ENCODE results near the gene MYOCD.
"Not testable (repeated sequence)": the region's sequence is repeated elsewhere in the genome, so short reads cannot be mapped to it uniquely, and the experiment has no call there.

Gene MYOCD, protein sequence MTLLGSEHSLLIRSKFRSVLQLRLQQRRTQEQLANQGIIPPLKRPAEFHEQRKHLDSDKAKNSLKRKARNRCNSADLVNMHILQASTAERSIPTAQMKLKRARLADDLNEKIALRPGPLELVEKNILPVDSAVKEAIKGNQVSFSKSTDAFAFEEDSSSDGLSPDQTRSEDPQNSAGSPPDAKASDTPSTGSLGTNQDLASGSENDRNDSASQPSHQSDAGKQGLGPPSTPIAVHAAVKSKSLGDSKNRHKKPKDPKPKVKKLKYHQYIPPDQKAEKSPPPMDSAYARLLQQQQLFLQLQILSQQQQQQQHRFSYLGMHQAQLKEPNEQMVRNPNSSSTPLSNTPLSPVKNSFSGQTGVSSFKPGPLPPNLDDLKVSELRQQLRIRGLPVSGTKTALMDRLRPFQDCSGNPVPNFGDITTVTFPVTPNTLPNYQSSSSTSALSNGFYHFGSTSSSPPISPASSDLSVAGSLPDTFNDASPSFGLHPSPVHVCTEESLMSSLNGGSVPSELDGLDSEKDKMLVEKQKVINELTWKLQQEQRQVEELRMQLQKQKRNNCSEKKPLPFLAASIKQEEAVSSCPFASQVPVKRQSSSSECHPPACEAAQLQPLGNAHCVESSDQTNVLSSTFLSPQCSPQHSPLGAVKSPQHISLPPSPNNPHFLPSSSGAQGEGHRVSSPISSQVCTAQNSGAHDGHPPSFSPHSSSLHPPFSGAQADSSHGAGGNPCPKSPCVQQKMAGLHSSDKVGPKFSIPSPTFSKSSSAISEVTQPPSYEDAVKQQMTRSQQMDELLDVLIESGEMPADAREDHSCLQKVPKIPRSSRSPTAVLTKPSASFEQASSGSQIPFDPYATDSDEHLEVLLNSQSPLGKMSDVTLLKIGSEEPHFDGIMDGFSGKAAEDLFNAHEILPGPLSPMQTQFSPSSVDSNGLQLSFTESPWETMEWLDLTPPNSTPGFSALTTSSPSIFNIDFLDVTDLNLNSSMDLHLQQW

DNA sequence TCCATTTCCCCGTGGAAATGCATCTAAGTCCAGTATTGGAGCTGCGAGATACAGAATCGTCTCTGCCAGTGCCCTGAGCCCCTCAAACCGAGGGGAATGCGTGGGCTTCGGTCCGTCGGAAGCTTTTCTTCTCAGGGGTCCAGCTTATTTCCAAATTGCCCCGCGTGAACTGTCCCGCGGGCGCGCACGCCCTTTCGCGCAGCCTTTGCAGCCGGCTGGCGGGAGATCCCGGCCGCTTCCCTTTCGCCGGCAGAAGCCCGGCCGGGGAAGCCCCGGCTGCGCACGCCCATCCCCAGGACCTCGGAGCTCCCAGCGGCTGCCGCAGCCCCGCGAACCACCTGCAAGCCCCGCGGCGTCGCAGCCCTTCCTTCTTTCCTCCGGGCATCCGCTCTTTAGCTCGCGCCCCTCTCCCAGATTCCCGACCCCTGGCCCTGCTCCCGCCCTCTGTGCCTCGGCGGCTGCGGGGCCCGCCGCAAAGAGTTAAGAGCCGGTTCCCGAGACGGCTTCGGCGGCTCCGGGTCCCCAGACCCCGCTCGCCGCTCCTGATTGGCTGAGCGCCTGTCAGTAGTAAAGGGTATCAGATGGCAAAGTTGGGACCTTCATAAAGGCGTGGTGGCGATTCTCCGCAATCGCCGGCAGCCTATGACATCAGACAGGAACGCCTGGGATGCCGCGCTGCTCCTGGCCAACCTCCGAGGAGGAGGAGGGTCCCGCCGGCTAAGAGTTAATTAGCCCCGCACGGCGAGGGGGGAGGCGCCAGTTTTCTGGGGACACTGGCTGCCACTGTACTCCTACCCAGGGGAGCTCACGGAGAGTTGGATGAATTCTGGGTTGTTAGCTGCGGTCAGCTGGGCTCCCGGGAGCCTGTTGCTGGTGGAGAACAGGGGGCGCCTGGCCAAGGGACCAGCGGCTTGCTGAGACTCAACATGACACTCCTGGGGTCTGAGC lies at the start of gene MYOCD:
Gene MYOCD (plus strand): TSS at position 628 of the 948 bp plus-strand sequence. CDS start 299 bp downstream, at position 927.
- DNase-seq (ENCODE audit: low spot score) = no peak

DNA sequence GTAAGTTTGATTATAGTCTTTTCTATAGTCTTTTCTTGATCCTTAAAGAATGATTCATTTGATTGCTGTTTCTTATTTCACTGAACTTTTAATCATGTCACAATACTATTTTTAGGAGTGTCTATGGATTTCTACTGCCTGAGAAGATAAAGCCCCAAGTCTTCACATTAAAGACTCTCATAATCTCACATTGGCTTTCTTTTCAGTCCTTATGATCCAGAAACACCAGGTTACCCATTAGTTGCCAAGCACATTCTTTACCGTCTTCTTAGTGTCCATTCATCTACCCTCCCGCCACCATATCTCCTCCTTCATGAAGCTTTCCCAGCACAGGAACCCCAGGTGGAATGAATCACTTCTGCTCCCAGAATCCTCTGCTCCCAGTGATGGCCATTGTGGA lies 49.5 kb upstream of the MYOCD start:
- DNase-seq (ENCODE audit: low spot score) = no peak

DNA sequence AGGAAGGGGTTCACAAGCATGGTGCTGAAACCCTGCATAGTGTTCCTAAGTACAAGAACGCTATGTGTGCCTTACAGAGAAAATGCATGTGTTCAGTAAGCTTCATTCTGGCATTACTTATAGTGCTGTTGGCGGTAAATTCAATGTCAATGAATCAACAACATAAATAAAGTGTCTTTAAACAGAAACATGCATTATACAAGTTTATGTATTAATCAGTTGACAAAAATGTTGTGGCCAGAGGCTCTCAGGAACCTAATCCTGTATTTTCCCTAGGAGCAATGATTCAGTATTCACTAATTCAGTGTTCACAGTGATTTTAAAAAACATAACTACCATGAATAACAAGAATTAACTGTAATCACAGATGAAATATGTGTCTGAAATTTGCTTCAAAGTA lies 47.1 kb upstream of the MYOCD start:
- no peak for DNase-seq (ENCODE audit: low spot score)

DNA sequence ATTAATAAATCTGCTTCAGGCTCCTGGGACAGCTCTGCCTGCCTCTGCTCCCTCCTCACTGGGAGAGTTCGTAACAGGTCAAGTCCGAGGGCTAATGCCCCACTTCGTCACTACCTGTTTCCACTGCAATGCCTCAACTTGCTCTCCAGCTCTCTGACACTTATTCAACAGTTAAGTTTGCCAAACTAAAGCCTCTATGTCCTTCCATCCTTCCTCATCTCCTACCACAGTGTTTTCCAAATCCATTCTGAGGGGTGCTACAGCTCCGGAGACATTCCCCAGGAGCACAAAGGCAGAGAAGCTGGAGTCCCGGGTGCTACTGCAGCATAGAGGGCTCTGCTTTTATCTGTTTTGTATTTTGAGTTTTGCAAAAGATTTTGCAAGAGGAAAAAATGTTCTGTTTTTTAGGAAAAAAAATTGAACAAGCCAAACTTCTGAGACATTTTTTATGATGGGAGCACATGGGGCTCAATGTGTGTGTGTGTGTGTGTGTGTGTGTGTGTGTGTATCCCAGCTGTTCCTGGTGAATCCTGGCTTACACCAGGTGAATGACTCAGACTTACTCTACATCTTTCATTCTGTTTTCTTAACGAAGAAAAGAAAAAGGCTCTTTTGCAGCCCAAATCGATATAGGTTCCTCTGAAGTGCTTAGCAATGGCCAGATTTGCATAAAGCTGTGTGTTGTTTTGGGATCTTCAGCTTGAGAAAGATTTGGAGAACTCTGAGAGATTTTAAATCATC lies 46.1 kb upstream of the MYOCD start:
- DNase-seq (ENCODE audit: low spot score) = no peak

DNA sequence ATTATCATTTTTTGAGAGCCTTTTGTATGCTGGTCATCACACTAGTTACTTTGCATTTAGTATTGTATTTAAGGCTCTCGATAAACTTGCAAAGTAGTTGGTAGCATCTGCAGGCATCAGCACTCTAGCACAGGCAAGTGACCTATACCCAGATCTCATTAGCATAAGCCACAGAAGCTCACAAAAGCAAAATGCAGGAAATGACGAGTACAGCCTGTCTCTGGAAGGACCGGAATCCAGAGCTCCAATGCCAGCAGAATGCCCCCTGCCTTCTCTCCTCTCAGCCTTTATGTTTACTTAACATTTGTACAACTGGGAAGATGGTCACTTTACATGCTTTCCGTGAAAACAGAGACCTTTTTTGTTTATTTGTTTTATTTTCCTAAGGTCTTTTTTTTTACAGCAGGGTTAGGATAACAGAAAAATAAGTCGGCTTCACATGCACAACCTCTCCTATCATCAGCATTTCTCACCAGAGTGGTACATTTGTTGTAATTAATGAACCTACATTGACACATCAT lies 45.4 kb upstream of the MYOCD start:
- DNase-seq (ENCODE audit: low spot score) = no peak

DNA sequence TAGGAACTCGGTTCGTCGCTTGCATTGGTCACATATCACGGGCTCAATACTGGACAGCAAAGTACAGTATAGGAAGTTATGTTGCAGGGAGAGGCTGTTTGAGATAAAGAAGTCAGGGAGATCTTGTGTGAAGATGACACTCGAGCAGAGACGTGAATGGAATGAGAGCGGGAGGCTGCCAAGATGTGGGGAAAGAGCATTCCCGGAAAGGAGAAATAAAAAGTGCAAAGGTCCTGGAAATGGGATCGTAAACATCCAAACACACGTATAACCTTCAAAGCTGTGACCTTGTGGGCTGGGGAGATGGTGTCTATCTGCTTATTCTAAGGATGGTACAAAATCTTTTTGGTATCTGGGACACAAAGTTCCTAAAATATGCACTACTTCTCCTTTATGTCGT lies 43.0 kb upstream of the MYOCD start:
- DNase-seq (ENCODE audit: low spot score) = no peak

DNA sequence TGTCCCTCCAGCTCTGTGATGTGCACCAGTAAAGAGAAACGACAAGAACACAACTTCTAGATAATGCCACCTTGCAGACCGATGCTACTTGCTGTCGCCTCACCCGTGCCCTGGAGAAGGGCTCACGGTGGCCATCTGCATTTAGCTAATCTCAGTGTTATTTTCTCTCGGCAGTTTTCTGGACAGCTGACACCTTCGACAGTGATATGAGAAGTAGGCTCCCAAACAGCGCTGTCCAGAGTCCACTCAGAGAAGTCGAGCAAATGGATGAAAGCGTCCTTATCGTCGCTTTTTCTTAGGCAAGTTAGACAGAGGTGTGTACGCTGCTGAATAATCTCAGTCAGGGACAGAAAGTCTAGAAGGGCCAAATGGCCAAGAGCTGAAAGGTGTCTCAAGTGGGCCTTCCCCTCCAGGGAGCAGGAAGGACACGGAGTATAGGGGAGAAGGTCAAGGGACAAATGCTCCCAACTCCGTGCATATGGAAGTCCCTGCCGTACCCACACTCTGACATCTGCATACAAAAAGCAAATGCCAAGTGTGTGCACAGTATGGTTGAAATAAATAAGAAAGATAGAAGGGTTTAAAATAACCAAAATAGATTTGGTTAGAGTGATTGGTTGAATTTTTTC lies 42.4 kb upstream of the MYOCD start:
- no peak for DNase-seq (ENCODE audit: low spot score)

DNA sequence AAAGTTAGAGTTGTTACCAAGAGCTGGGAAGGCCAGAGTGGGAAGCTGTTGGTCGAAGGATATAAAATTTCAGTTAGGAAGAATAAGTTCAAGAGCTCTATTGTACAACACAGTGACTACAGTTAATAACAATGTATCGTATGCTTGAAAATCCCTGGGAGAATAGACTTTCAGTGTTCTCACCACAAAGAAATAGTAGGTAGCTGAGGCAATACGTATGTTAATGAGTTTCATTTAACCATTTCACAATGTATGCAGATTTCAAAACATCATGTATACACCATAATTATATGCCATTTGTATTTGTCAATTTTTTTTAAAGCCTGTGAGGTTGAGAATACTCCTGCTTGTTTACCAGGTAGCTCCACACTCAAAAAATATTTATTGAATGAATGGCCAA lies 41.5 kb upstream of the MYOCD start:
- no peak for DNase-seq (ENCODE audit: low spot score)

DNA sequence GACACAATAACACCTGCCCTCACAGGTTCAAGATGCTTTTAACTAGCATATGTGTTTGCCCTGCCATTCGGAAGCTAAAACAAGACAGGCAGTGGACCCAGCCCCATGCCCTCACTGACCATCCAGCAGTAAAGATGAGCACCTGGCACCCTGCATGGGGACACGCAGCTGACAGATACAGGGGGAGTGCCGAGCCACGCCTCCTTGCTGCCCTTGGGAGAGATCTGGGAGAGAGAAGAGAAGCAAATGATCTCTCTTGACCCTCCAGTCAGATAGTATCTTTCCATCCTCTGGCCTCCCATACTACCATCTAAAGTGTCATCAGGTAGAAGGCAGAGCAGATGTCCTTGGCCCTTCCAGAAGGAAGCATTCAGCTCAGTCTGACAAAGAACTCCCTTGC lies 40.6 kb upstream of the MYOCD start:
- no peak for DNase-seq (ENCODE audit: low spot score)

DNA sequence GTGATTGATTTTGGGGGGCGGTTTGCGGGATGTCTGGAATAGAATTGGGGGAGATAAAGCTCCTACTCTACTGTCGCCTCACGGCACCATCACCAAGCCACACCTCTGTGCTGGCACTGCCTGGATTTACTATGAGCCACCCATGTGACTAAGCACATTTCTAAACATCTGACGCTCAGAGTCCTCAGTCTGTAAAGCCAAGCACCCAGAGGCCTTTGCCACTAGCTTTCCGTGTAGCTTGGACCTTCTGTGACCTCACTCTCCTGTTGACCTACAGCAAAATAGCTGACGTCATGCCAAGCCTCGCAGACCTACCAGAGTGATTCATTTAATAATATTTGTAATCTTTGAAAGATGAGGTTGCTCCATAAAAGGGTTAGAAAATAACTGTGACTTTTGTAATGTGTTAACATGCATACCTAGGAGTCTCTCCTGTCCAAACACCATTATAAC lies 38.5 kb upstream of the MYOCD start:
- DNase-seq (ENCODE audit: low spot score) = no peak

DNA sequence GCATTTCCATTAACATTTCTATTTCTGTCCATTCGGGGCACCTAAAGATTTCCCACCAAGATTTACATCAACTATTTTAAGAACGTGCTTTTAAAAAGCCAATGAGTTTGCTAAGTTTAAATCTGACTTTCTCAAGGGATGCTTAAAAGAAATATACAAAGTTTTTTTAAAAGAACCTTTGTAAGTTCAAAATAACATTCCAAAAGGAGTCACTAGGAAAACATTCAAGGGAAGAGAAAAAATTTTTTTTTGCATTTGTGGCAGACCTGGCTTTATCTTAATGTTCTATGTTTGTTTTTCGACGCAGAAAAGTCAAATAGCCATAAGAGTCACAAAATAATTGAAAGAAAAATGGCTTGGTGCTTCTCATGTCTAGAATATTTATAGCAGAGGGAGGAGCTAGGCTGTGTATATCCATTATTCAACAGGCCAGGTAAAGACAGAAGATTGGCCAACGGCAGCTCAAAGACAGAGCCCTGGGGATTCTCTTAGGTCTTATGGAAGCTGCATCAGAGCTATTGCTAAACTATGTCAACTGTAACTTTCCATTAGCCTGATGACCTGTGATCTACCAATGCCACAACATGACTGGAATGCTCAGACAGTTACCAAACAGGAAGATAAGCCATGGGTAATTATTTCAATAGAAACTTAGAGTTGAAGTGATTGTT lies 37.8 kb upstream of the MYOCD start:
- DNase-seq (ENCODE audit: low spot score) = no peak

DNA sequence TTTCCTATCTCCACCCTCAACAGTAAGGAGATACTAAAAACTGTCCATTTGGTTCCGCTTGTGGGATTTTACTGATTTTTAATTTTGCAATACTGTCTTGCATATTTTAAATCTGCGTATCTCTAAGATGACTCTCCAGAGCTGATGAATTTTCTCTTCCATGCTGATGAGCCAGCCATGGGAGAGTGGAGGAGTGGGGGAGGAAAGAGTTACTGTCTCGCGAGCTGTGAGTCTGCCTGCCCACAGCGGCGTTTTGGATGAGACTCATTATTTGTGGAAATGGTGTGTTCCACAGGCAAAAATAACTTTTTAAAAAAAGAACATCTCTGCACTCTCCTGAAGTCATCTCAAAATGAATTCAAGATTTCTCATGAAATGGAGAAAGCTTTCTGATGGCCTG lies 34.6 kb upstream of the MYOCD start:
- DNase-seq (ENCODE audit: low spot score) = no peak

DNA sequence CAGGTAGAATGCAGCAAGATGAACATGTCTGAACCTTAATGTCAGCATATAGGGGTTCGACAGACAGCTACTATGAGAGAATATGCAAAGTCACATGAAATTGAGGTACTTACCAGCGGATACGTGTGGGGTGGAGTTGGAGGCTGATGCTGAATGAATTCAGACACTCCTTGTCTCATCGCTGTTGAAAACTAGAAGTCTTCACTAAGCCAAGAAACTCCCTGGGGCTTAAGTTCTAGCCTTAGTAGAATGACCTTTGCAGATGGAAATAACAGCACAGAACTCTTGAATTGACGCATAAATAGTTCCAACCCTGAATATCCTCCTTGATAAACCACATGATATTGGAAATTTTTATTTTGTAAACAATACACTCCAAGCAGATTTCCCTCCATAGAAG lies 32.9 kb upstream of the MYOCD start:
- no peak for DNase-seq (ENCODE audit: low spot score)

DNA sequence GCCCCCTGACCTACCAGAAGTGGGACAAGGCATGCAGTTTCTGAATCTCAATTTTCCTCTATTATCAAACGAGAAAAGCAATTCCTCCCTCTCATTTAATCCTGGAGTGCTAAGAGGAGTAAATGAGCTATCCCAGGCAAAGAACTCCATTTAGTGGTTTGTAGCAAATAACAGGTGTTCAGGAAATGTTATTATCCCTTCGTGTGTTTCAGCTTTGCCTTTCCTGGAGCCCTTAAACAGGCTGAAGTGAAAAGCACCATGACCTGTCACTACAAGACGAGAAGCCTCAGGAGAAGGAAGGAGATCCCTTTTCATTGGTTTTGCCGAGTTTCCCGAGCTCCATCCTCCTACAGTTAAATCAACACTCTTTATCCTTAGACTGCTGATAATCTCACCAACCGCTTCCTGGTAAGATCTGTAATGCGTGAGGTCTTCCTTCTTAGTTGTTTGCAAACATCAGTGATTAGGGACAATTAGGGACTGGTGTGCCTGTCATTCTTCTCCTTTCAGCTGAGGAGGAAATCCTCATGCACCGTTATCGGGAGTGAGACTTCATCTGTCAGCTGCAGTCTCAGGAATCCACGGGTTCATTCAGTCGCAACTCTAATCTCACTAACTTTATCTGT lies 30.8 kb upstream of the MYOCD start:
- DNase-seq (ENCODE audit: low spot score) = no peak

DNA sequence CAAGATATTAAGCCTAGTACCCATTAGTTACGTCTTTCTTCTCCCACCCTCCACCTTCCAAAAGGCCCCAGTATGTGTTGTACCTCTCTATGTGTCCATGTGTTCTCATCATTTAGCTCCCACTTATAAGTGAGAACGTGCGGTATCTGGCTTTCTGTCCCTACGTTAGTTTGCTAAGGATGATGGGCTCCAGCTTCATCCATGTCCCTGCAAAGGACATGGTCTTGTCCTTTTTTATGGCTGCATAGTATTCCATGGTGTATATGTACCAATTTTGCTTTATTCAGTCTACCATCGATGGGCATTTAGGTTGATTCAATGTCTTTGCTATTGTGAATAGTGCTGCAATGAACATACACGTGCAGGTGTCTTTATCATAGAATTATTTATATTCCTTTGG lies 29.7 kb upstream of the MYOCD start:
- not testable (repeated sequence) for DNase-seq (ENCODE audit: low spot score)

DNA sequence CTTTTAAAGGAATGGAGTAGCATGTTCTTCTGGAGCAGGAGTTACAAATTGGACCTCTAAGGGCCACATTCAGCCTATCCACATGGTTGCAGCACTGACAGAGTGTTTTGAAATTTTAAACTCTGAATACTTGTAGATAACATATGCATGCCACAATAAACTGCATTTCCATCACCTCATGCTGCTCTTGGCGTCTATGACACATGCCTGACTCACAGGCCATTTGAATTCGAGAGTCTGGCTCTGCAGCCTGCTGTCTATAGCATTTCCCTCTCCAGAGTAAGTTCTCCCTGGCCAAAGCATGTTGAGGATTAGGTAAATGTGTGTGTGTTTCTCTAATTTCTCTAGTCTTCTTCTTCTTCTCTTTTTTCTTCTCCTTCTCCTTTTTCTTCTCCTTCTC lies 28.7 kb upstream of the MYOCD start:
- no peak for DNase-seq (ENCODE audit: low spot score)

DNA sequence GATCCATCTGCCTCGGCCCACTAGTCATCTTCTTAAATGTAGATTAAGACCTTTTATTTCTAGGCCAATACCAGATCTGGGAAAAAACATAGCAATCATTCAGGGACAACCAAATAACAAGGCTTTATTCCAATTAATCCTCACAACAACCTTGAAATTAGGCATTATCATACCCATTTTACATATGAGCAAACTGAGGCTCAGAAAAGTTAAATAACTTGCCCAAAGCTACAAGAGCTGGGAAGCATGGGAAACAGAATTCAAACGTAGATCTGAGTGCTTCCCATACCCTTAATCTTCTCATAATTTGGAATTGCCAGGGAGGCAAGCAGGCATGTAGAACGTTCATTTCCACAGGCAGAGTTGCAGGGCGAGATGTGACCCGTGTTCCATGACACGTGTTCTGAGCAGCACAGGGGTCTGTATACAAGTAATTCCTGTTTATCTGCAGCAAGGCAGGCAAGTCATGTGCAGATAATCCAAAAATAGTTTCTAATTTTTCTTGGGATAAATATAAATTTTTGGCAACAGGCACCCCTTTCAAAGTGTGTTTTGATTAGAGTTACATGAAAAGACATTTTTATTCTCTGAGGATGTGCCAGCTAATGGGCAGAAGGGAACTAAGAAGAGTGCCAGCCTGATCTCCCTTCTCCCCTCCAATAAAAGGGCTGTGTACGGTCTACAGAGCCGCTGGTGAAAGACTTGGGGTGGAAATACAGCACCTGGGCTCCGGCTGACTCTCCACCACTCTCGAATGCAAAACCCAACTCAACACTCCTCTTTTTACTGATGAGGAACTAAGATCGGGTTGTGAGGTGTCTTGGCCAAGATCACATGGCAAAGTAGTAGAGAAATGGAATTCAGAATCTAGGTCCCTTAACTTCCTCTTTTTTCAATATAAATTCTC lies 27.7 kb upstream of the MYOCD start:
- no peak for DNase-seq (ENCODE audit: low spot score)

DNA sequence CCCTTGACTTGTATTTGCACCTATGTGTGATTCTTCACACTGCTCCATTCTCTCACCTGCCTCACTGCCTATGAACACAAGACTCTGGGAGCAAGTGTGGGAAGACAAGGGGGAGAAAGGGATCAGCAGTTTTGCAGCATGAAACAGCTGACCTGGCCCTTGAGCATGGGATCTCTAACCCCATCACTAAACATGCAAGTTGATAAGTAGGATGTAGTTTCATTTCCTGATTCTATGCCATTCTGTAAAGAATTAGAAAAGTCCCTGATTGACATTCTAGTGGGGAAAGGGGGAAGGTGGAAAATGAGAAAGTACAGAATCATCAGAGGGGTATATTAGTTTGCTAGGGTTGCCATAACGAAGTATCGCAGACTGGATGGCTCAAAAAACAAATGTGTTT lies 25.3 kb upstream of the MYOCD start:
- DNase-seq (ENCODE audit: low spot score) = no peak

Data from CD4-positive, alpha-beta T cell treated with Interleukin-15 for 4 hours (primary cell).